SK-N-SH (cell line): ENCODE data around the gene HSD11B1. TPM values are rescaled to one million over a fixed set of nuclear protein-coding genes. Genes with fewer than 3 reads are reported as not detected.
A peak's percentile ranks its signal among the peaks of the same experiment; 100 is the strongest.

Experiments
- CTCF ChIA-PET: fragments of 300-600, 350-600 bp; formaldehyde crosslinking; extraction: SDS; loops from one replicate; lab custom pipeline; 2021; lab: Yijun Ruan, JAX
- POLR2A ChIA-PET: fragments of 350-600 bp; sonication (Branson Sonifier 250); formaldehyde crosslinking; extraction: SDS; loops from one replicate; lab custom pipeline; 2020; ENCODE audit warnings: antibody characterized with exemption, inconsistent platforms; lab: Yijun Ruan, JAX
- DNase-seq: peaks from one replicate; pipeline ENCODE4 v3.0.0; 2012
- H2AFZ ChIP-seq: fragments of 200-600 bp; sonication (generic); 2 replicates; pipeline ENCODE4 v1.8.1; 2016; ENCODE audit warnings: antibody characterized with exemption, mild to moderate bottlenecking, low read depth
- H3F3A ChIP-seq: fragments of 200-600 bp; sonication (generic); replicated peaks from 2 replicates; pipeline ENCODE3; 2016; ENCODE audit warnings: antibody characterized with exemption, mild to moderate bottlenecking; ENCODE audit not compliant: insufficient read depth
- H3K27ac ChIP-seq, 2 experiments: fragments of 200-500 bp in 1 of 2; fragments of 200-600 bp in 1 of 2; sonication (Bioruptor generic) in 1 of 2; sonication (generic), shearing (Covaris generic) in 1 of 2; 2 replicates each; pipeline versions ENCODE4 v1.5.1 to v1.6.1; 2014 to 2016; ENCODE audit warnings: low read depth in 2 of 2, inconsistent platforms in 1 of 2, low read length in 1 of 2, mild to moderate bottlenecking in 1 of 2, mixed read lengths in 1 of 2
- H3K27me3 ChIP-seq: fragments of 200-600 bp; sonication (generic), shearing (Covaris generic); 2 replicates; pipeline ENCODE4 v1.6.1; 2016; ENCODE audit warnings: mixed run types; ENCODE audit not compliant: insufficient read depth
- H3K36me3 ChIP-seq, 2 experiments: fragments of 200-500 bp in 1 of 2; fragments of 200-600 bp in 1 of 2; sonication (Bioruptor generic) in 1 of 2; sonication (generic) in 1 of 2; replicated peaks in 1 of 2; 2 replicates each; pipeline versions ENCODE3 to v1.5.1; 2014 to 2016; ENCODE audit warnings: low read length in 1 of 2, mild to moderate bottlenecking in 1 of 2; ENCODE audit not compliant: insufficient read depth in 2 of 2, control insufficient read depth in 1 of 2
- H3K4me1 ChIP-seq, 2 experiments: fragments of 200-500 bp in 1 of 2; fragments of 200-600 bp in 1 of 2; sonication (Bioruptor generic) in 1 of 2; sonication (generic), shearing (Covaris generic) in 1 of 2; 2 replicates each; pipeline versions ENCODE4 v1.5.1 to v1.6.1; 2014 to 2016; ENCODE audit warnings: low read depth in 1 of 2, low read length in 1 of 2, mixed run types in 1 of 2; ENCODE audit not compliant: insufficient read depth in 2 of 2, control insufficient read depth in 1 of 2
- H3K4me2 ChIP-seq: fragments of 200-600 bp; sonication (generic), shearing (Covaris generic); 2 replicates; pipeline ENCODE4 v1.6.1; 2017; ENCODE audit warnings: mixed run types
- H3K4me3 ChIP-seq, 2 experiments: fragments of 200-500 bp in 1 of 2; fragments of 200-600 bp in 1 of 2; sonication (Bioruptor generic) in 1 of 2; sonication (generic), shearing (Covaris generic) in 1 of 2; 2 replicates each; pipeline versions ENCODE4 v1.5.1 to v1.8.1; 2014 to 2016; ENCODE audit warnings: low read depth in 2 of 2, inconsistent platforms in 1 of 2, low read length in 1 of 2, mild to moderate bottlenecking in 1 of 2, mixed read lengths in 1 of 2, moderate library complexity in 1 of 2
- H3K79me2 ChIP-seq: fragments of 200-600 bp; sonication (generic); 2 replicates; pipeline ENCODE4 v1.8.1; 2017; ENCODE audit warnings: mild to moderate bottlenecking; ENCODE audit not compliant: insufficient read depth
- H3K9ac ChIP-seq: fragments of 200-600 bp; sonication (generic); 2 replicates; pipeline ENCODE4 v1.6.1; 2017; ENCODE audit warnings: mixed run types
- H3K9me2 ChIP-seq: fragments of 200-600 bp; sonication (generic); 2 replicates; pipeline ENCODE4 v1.6.1; 2017; ENCODE audit warnings: mixed run types
- H3K9me3 ChIP-seq: fragments of 200-600 bp; sonication (generic); 2 replicates; pipeline ENCODE4 v1.6.1; 2017; ENCODE audit warnings: mixed run types, mild to moderate bottlenecking, moderate library complexity
- H4K20me1 ChIP-seq: fragments of 200-600 bp; sonication (generic); 2 replicates; pipeline ENCODE4 v1.6.1; 2017; ENCODE audit warnings: mild to moderate bottlenecking, mixed run types; ENCODE audit not compliant: insufficient read depth
- CHD2 ChIP-seq: fragments of 150-350 bp; IDR thresholded peaks from 2 replicates; pipeline ENCODE4 v1.6.1; 2018; ENCODE audit warnings: low read length; ENCODE audit not compliant: partially characterized antibody
- EP300 ChIP-seq, 2 experiments: IDR thresholded peaks; 2 replicates each; pipeline versions ENCODE4 v1.4.0 to v1.6.1; 2012; ENCODE audit warnings: borderline replicate concordance in 1 of 2, low read depth in 1 of 2, low read length in 1 of 2
- EZH2phosphoT487 ChIP-seq: fragments of 200-600 bp; sonication (generic); IDR thresholded peaks from 2 replicates; pipeline ENCODE4 v1.6.1; 2017; ENCODE audit warnings: low read depth, mixed run types, mild to moderate bottlenecking, antibody characterized with exemption, moderate library complexity, borderline replicate concordance
- FOXM1 ChIP-seq: IDR thresholded peaks from 2 replicates; pipeline ENCODE4 v1.4.0; 2012; ENCODE audit warnings: low read depth, mild to moderate bottlenecking
- GABPA ChIP-seq: IDR thresholded peaks from 2 replicates; pipeline ENCODE4 v1.4.0; 2012; ENCODE audit warnings: low read depth, mild to moderate bottlenecking
- GATA2 ChIP-seq: sonication (generic); formaldehyde crosslinking; IDR thresholded peaks from 2 replicates; pipeline ENCODE4 v1.5.0; 2020; ENCODE audit warnings: mild to moderate bottlenecking, missing genetic modification reagents
- JUND ChIP-seq: IDR thresholded peaks from 2 replicates; pipeline ENCODE4 v1.4.0; 2012
- MEF2A ChIP-seq: IDR thresholded peaks from 2 replicates; pipeline ENCODE4 v1.4.0; 2012; ENCODE audit warnings: low read depth, borderline replicate concordance
- RFX5 ChIP-seq: IDR thresholded peaks from 2 replicates; pipeline ENCODE4 v1.6.1; 2012; ENCODE audit warnings: mild to moderate bottlenecking, improper control_type of control experiment, low read length
- TAF1 ChIP-seq: IDR thresholded peaks from 2 replicates; pipeline ENCODE4 v1.6.1; 2012; ENCODE audit warnings: low read depth, mild to moderate bottlenecking, low read length, moderate library complexity, borderline replicate concordance
- TCF12 ChIP-seq: IDR thresholded peaks from 2 replicates; pipeline ENCODE4 v1.4.0; 2012
- WGBS: methylation state at CpG from one replicate; pipeline ENCODE4 v1.1.6; 2017; ENCODE audit warnings: low lambda C conversion rate; 5-methylcytosine and 5-hydroxymethylcytosine counted together
- polyA plus RNA-seq, 3 experiments: library from polyadenylated mRNA; depleted of rRNA; stranded (reverse); fragments of >200 nt; gene quantifications; 2 replicates each; pipeline ENCODE4 v1.2.3, GENCODE V29; 2012
- TF ChIP-seq, protein P1 (sequence below): IDR thresholded peaks from 2 replicates; pipeline ENCODE4 v1.6.1; 2012; ENCODE audit warnings: mild to moderate bottlenecking, low read depth, low read length, moderate library complexity
- TF ChIP-seq, protein P2 (sequence below): IDR thresholded peaks from 2 replicates; pipeline ENCODE4; 2012
- TF ChIP-seq, protein P3 (sequence below): fragments of 150-350 bp; IDR thresholded peaks from 2 replicates; pipeline ENCODE4 v1.6.1; 2016; ENCODE audit warnings: mild to moderate bottlenecking, low read depth, low read length

The HSD11B1 gene
- polyA plus RNA-seq, 1 of the 3 experiments (the other 2 are of a cell fraction): 0.23 TPM

DNA sequence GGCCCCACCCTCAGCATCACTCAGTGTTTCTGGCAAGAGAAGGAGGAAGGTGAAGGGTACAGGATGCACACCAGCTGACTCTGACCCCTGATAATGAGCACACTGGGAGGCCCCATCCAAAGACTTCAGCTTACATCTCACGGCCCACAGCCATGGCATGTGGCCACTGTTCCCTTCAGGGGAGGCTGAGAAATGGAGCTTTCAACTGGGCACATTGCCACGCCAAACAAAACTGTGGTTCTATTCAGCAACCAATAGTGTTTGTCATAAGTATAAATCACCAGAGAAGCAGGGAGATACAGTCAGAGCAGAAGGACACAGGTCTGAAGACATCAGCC is 38.5 kb downstream of the HSD11B1 start (continued):
- TF ChIP-seq, protein P1, sequence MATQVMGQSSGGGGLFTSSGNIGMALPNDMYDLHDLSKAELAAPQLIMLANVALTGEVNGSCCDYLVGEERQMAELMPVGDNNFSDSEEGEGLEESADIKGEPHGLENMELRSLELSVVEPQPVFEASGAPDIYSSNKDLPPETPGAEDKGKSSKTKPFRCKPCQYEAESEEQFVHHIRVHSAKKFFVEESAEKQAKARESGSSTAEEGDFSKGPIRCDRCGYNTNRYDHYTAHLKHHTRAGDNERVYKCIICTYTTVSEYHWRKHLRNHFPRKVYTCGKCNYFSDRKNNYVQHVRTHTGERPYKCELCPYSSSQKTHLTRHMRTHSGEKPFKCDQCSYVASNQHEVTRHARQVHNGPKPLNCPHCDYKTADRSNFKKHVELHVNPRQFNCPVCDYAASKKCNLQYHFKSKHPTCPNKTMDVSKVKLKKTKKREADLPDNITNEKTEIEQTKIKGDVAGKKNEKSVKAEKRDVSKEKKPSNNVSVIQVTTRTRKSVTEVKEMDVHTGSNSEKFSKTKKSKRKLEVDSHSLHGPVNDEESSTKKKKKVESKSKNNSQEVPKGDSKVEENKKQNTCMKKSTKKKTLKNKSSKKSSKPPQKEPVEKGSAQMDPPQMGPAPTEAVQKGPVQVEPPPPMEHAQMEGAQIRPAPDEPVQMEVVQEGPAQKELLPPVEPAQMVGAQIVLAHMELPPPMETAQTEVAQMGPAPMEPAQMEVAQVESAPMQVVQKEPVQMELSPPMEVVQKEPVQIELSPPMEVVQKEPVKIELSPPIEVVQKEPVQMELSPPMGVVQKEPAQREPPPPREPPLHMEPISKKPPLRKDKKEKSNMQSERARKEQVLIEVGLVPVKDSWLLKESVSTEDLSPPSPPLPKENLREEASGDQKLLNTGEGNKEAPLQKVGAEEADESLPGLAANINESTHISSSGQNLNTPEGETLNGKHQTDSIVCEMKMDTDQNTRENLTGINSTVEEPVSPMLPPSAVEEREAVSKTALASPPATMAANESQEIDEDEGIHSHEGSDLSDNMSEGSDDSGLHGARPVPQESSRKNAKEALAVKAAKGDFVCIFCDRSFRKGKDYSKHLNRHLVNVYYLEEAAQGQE: no peak
- TF ChIP-seq GABPA (no peak), JUND (no peak; the same call in 1 of the 2 replicates), TCF12 (peak; percentile 49; the same call in 1 of the 2 replicates), MEF2A (no peak), EZH2phosphoT487 (no peak), GATA2 (CRISPR knock-in tag) (no peak), RFX5 (no peak)
- TF ChIP-seq, protein P2, sequence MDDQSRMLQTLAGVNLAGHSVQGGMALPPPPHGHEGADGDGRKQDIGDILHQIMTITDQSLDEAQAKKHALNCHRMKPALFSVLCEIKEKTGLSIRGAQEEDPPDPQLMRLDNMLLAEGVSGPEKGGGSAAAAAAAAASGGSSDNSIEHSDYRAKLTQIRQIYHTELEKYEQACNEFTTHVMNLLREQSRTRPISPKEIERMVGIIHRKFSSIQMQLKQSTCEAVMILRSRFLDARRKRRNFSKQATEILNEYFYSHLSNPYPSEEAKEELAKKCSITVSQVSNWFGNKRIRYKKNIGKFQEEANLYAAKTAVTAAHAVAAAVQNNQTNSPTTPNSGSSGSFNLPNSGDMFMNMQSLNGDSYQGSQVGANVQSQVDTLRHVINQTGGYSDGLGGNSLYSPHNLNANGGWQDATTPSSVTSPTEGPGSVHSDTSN: peak; percentile 65

DNA sequence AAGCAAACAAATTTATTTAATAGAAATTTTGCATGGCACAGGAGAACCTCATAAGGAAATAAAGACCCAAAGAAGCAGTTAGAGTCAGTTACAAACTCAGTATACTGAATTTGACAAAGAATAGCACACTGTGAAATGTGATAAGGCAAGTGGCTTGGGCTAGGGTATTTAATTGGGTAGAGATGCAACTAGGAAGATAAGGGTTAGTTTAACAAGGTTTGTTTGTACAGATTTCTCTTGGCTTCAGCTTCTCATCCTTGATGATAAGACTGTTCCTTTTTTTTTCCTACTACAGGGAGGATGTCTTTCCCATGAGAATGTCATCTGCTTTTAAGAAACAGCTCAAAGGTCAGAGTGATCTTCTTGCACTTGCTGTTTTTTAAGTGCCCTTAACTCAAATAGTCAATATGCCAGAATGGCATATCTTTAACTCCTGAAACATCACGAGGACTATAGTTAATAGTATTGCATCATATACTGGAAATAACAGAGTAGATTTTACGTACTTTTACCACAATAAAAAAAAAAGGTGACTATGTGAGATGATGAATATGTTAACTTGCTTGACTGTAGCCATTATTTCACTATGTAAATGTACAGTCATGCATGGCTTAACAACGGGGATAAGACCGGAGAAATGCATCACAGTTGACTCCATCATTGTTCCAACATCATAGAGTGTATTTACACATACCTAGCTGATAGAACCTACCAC is 42.0 kb downstream of the HSD11B1 start:
- Histone ChIP-seq H3K27me3 (no peaks in the 10 kb centered on the region), H3K4me2 (no peak overlapping the region), H3K4me1 (peaks cover 16 to 33% of the 10 kb centered on the region in 2 experiments), H3K27ac (peak overlapping the region in 1 of 2 experiments; percentile 55; a peak in 2 of 4 replicates), H3K9me2 (no peaks in the 10 kb centered on the region), H3K79me2 (no peaks in the 10 kb centered on the region), H3K9ac (no peak overlapping the region), H3F3A (peaks cover 14% of the 10 kb centered on the region), H2AFZ (peak overlapping the region; percentile 9; the same call in 1 of the 2 replicates), H3K9me3 (no peaks in the 10 kb centered on the region), H3K36me3 (no peaks in the 10 kb centered on the region), H3K4me3 (no peak overlapping the region), H4K20me1 (no peaks in the 10 kb centered on the region)
- 72% methylated on average over 4 of the region's 4 CpGs for WGBS
- POLR2A ChIA-PET: no interaction called here
- CTCF ChIA-PET: interaction anchor here (2.1 kb wide), 1 partner anchor 16 kb away, joined by 5 read pairs; no protein-coding TSS in a partner anchor
- DNase-seq: no peak
- TF ChIP-seq CHD2 (no peak), EP300 (IDR thresholded peaks at IDR 0.05; ENCODE audit: borderline replicate concordance in 1 of 2, low read depth in 1 of 2, low read length in 1 of 2) (no peak), GABPA (no peak), FOXM1 (no peak), TAF1 (no peak), JUND (no peak), MEF2A (no peak)
- TF ChIP-seq, protein P3, sequence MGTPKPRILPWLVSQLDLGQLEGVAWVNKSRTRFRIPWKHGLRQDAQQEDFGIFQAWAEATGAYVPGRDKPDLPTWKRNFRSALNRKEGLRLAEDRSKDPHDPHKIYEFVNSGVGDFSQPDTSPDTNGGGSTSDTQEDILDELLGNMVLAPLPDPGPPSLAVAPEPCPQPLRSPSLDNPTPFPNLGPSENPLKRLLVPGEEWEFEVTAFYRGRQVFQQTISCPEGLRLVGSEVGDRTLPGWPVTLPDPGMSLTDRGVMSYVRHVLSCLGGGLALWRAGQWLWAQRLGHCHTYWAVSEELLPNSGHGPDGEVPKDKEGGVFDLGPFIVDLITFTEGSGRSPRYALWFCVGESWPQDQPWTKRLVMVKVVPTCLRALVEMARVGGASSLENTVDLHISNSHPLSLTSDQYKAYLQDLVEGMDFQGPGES: no peak
